HCT116 (cell line): ENCODE measurements around the gene ELOVL5.

ENCODE experiments used
- CEBPB ChIP-seq: IDR thresholded peaks from 2 replicates; pipeline ENCODE4 v1.6.1; 2012; ENCODE audit warnings: low read depth
- EGR1 ChIP-seq: IDR thresholded peaks from 2 replicates; pipeline ENCODE4 v1.6.1; 2012; ENCODE audit warnings: low read depth
- TF ChIP-seq, protein P1 (sequence below), 3 experiments: fragments of 200-600 bp in 1 of 3; sonication (generic) in 1 of 3; IDR thresholded peaks in 2 of 3; conservative IDR thresholded peaks in 1 of 3; 2 replicates each; pipeline ENCODE4 v1.5.1; 2012 to 2017; ENCODE audit warnings: low read depth in 2 of 3, low read length in 2 of 3, antibody characterized with exemption in 1 of 3, borderline replicate concordance in 1 of 3, control low read depth in 1 of 3, mild to moderate bottlenecking in 1 of 3, mixed read lengths in 1 of 3, mixed run types in 1 of 3, moderate library complexity in 1 of 3; ENCODE audit not compliant: insufficient read depth in 1 of 3

DNA sequence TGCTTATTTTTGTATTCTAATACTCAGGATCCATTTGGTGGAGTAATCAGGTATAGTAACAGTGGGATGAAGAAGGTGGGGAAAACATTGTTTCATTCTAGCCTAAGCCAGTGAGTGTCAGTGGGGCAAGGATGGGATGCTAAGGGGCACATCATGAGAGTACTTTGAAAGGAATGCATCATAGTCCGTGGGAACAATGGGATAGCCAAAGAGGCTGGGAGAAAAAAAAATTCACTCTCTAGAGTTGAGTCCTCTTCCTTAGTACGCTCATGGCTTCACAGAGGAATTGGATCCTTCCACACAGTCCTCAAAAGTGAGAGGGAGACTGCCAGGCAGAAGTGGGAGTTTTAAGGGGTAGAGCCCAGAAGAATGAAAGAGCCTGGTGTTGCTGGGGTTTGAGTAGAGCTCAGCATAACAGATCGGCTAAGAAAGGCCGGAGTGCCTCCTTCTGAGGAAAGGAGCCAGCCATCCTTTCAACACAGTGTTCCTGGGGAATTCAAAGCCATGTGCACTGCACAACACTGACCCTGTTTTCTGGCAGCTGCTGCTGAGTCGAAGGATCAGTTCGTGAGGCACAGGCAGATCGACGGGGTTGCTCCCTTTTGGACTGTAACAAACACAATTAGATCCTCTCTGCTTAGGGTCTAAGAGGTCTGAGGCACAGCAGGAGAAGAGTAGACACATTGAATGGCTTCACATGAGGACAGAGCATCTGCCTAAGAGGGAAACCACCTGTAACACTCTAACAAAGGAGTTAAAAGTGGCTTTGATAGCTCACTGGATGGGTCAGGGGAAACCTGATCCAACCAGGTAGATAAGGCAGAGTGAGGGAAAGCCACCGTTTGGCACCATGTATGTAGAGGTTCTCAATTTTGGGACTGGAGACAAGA is 61.2 kb downstream of the ELOVL5 start:
- TF ChIP-seq CEBPB (no peak), EGR1 (no peak)
- TF ChIP-seq, protein P1, sequence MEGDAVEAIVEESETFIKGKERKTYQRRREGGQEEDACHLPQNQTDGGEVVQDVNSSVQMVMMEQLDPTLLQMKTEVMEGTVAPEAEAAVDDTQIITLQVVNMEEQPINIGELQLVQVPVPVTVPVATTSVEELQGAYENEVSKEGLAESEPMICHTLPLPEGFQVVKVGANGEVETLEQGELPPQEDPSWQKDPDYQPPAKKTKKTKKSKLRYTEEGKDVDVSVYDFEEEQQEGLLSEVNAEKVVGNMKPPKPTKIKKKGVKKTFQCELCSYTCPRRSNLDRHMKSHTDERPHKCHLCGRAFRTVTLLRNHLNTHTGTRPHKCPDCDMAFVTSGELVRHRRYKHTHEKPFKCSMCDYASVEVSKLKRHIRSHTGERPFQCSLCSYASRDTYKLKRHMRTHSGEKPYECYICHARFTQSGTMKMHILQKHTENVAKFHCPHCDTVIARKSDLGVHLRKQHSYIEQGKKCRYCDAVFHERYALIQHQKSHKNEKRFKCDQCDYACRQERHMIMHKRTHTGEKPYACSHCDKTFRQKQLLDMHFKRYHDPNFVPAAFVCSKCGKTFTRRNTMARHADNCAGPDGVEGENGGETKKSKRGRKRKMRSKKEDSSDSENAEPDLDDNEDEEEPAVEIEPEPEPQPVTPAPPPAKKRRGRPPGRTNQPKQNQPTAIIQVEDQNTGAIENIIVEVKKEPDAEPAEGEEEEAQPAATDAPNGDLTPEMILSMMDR (IDR thresholded peaks at IDR 0.05 in 2 of 3, conservative IDR thresholded peaks at IDR 0.05 in 1 of 3; ENCODE audit: borderline replicate concordance in 1 of 3, insufficient read depth in 1 of 3, low read depth in 2 of 3, low read length in 2 of 3) = no peak
